ENCODE measurements around the gene SRRM2. TPM values are rescaled to one million over a fixed set of nuclear protein-coding genes. Genes with fewer than 3 reads are reported as not detected.
A peak's percentile ranks its signal among the peaks of the same experiment; 100 is the strongest.

Gene SRRM2
- total RNA-seq, 1 donor from 2014 or later = 963 TPM

- ChIA-PET POLR2A (no interaction called here), CTCF (no interaction called here)
- Mint-ChIP-seq H3K27me3 (no peaks in the 10 kb centered on the region), H3K4me3 (peak overlapping the region; percentile 11), H3K9me3 (no peaks in the 10 kb centered on the region), H3K27ac (no peak overlapping the region), H3K4me1 (peaks cover 52% of the 10 kb centered on the region), H3K36me3 (ENCODE audit: low read depth) (peaks cover 80% of the 10 kb centered on the region)
- ATAC-seq (ENCODE audit: low read depth) (no peak), DNase-seq (no peak)
- intact Hi-C loops (cut with micrococcal nuclease) = loop anchor here (10.0 kb wide), 1 partner anchor 158 kb away; the partner anchor contains the start of gene FLYWCH1
- no peak for TF ChIP-seq CTCF (IDR thresholded peaks at IDR 0.05)
These were observed 4.0 kb downstream of the SRRM2 start for GRCh38 chr16:2756288-2757015.

GRCh38 chr16:2757344-2757743 is 4.9 kb downstream of the SRRM2 start:
- intact Hi-C loops (cut with micrococcal nuclease) = loop anchor here (10.0 kb wide), 1 partner anchor 157 kb away; the partner anchor contains the start of gene FLYWCH1
- POLR2A ChIA-PET = interaction anchor here (1.2 kb wide), 1 partner anchor 17 kb away, joined by 5 read pairs; no protein-coding TSS in a partner anchor
- CTCF ChIA-PET = no interaction called here

GRCh38 chr16:2761472-2761871 is 9.0 kb downstream of the SRRM2 start:
- ChIA-PET POLR2A (no interaction called here), CTCF (no interaction called here)
- H3K9me3 Mint-ChIP-seq = no peaks in the 10 kb centered on the region
- no peak for ATAC-seq (ENCODE audit: low read depth)
- no peaks in the 10 kb centered on the region for H3K27me3 Mint-ChIP-seq
- H3K36me3 Mint-ChIP-seq (ENCODE audit: low read depth) = peaks cover 100% of the 10 kb centered on the region
- no peak overlapping the region for H3K27ac Mint-ChIP-seq
- H3K4me3 Mint-ChIP-seq = no peak overlapping the region
- no peak for TF ChIP-seq CTCF (IDR thresholded peaks at IDR 0.05)
- no peak for DNase-seq
- intact Hi-C loops (cut with micrococcal nuclease) = no loop called here
- peaks cover 14% of the 10 kb centered on the region for H3K4me1 Mint-ChIP-seq

More at GRCh38 chr16:2757344-2757743, 4.9 kb downstream of the SRRM2 start:
- TF ChIP-seq CTCF (IDR thresholded peaks at IDR 0.05) = no peak
- ATAC-seq (ENCODE audit: low read depth) = no peak
- Mint-ChIP-seq H3K27me3 (no peaks in the 10 kb centered on the region), H3K36me3 (ENCODE audit: low read depth) (peaks cover 87% of the 10 kb centered on the region), H3K9me3 (no peaks in the 10 kb centered on the region), H3K4me1 (peaks cover 45% of the 10 kb centered on the region), H3K4me3 (no peak overlapping the region), H3K27ac (no peak overlapping the region)
- DNase-seq = no peak

GRCh38 chr16:2761886-2762583 is 9.6 kb downstream of the SRRM2 start:
- TF ChIP-seq CTCF (IDR thresholded peaks at IDR 0.05) = no peak
- Mint-ChIP-seq H3K4me3 (no peak overlapping the region), H3K36me3 (ENCODE audit: low read depth) (peaks cover 100% of the 10 kb centered on the region), H3K4me1 (peaks cover 8% of the 10 kb centered on the region), H3K27ac (no peak overlapping the region), H3K9me3 (no peaks in the 10 kb centered on the region), H3K27me3 (no peaks in the 10 kb centered on the region)
- ChIA-PET CTCF (no interaction called here), POLR2A (no interaction called here)
- ATAC-seq (ENCODE audit: low read depth) (no peak), DNase-seq (no peak)
- intact Hi-C loops (cut with micrococcal nuclease) = no loop called here

DNA sequence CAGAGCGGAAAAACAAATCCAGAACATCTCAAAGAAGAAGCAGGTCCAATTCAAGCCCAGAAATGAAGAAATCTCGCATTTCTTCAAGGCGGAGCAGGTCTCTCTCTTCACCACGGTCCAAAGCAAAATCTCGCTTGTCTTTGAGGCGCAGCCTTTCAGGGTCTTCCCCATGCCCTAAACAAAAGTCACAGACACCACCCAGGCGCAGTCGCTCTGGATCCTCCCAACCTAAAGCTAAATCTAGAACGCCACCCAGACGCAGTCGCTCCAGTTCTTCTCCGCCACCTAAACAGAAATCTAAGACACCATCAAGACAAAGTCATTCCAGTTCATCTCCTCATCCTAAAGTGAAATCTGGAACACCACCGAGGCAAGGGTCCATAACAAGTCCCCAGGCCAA is 10.3 kb downstream of the SRRM2 start:
- peaks cover 100% of the 10 kb centered on the region for H3K36me3 Mint-ChIP-seq (ENCODE audit: low read depth)
- intact Hi-C loops (cut with micrococcal nuclease) = no loop called here
- ChIA-PET POLR2A (interaction anchor here (1.3 kb wide), 1 partner anchor 10 kb away, joined by 7 read pairs; the partner anchor contains the start of gene SRRM2), CTCF (no interaction called here)
- DNase-seq = no peak
- no peaks in the 10 kb centered on the region for H3K9me3 Mint-ChIP-seq
- TF ChIP-seq CTCF (IDR thresholded peaks at IDR 0.05) = no peak
- no peak overlapping the region for H3K27ac Mint-ChIP-seq
- no peaks in the 10 kb centered on the region for H3K27me3 Mint-ChIP-seq
- ATAC-seq (ENCODE audit: low read depth) = no peak
- H3K4me3 Mint-ChIP-seq = no peak overlapping the region
- H3K4me1 Mint-ChIP-seq = peaks cover 4% of the 10 kb centered on the region
